HepG2 (cell line): ENCODE measurements around the gene WHAMM. TPM values are rescaled to one million over a fixed set of nuclear protein-coding genes. Genes with fewer than 3 reads are reported as not detected.

Source experiments
- ATAC-seq: fragments of 200-7000 bp; cut with Tn5 transposase; 3 replicates; pipeline ENCODE4 v1.9.1; 2020; ENCODE audit warnings: mild to moderate bottlenecking, moderate library complexity
- BruUV-seq: library from RNA; stranded (reverse); fragments of 400-500 nt; replicated peaks from 2 replicates; lab custom pipeline; 2021; lab: Mats Ljungman, UMichigan
- CTCF ChIA-PET: fragments of 300-600 bp; formaldehyde crosslinking; extraction: SDS; loops from one replicate; lab custom pipeline; 2021; ENCODE audit warnings: low total read pairs, inconsistent platforms, low intra/inter-chr PET ratio; lab: Yijun Ruan, JAX
- POLR2A ChIA-PET: fragments of 350-600 bp; sonication (Branson Sonifier 250); formaldehyde crosslinking; loops from one replicate; lab custom pipeline; 2020; ENCODE audit warnings: antibody characterized with exemption, inconsistent platforms; lab: Yijun Ruan, JAX
- DNase-seq: peaks from one replicate; pipeline ENCODE4 v3.0.0-alpha.2; 2015; ENCODE audit warnings: low spot score
- FAIRE-seq: peaks from 3 replicates; lab custom pipeline; 2011; peaks lifted over from hg19 to GRCh38; lab: Jason Lieb, UNC
- H2AFZ ChIP-seq: one replicate; pipeline ENCODE4 v1.6.1; 2011; ENCODE audit warnings: low read length, inconsistent platforms
- H3K27ac ChIP-seq: fragments of 300-600 bp; 3 replicates; pipeline ENCODE4 v1.8.0; 2011; ENCODE audit warnings: mixed run types, mild to moderate bottlenecking, mixed read lengths, low read length, inconsistent platforms; ENCODE audit not compliant: insufficient read depth; ENCODE audit errors: extremely low read length
- H3K27me3 ChIP-seq, 2 experiments: fragments of 200-600 bp in 1 of 2; 2 replicates in 1 of 2; 3 replicates in 1 of 2; pipeline versions ENCODE4 v1.6.0 to v1.8.0; 2011; ENCODE audit warnings: low read length in 2 of 2, mild to moderate bottlenecking in 2 of 2, moderate library complexity in 2 of 2, inconsistent platforms in 1 of 2; ENCODE audit not compliant: insufficient read depth in 2 of 2, control insufficient read depth in 1 of 2
- H3K36me3 ChIP-seq, 2 experiments: fragments of 200-600 bp in 1 of 2; replicated peaks in 1 of 2; 2 replicates in 1 of 2; 3 replicates in 1 of 2; pipeline versions ENCODE4 v1.5.1 to v1.8.0; 2011; ENCODE audit warnings: low read length in 2 of 2, inconsistent platforms in 1 of 2; ENCODE audit not compliant: insufficient read depth in 2 of 2, control insufficient read depth in 1 of 2
- H3K4me1 ChIP-seq: 2 replicates; pipeline ENCODE4 v1.5.1; 2012; ENCODE audit warnings: low read length, inconsistent platforms; ENCODE audit not compliant: insufficient read depth
- H3K4me2 ChIP-seq: 2 replicates; pipeline ENCODE4 v1.6.0; 2011; ENCODE audit warnings: low read depth, low read length, inconsistent platforms
- H3K4me3 ChIP-seq, 3 experiments: fragments of 200-600 bp in 1 of 3; sonication (generic), shearing (Covaris generic) in 1 of 3; replicated peaks in 1 of 3; 2 replicates each; pipeline ENCODE4 v1.5.1; 2011 to 2016; ENCODE audit warnings: low read length in 3 of 3, inconsistent platforms in 2 of 3, low read depth in 2 of 3, mild to moderate bottlenecking in 2 of 3, control low read depth in 1 of 3, mixed read lengths in 1 of 3; ENCODE audit not compliant: insufficient read depth in 1 of 3
- H3K79me2 ChIP-seq: one replicate; pipeline ENCODE4 v1.6.1; 2011; ENCODE audit warnings: low read length, inconsistent platforms; ENCODE audit not compliant: insufficient read depth
- H3K9ac ChIP-seq: 2 replicates; pipeline ENCODE4 v1.6.0; 2011; ENCODE audit warnings: mild to moderate bottlenecking, low read depth, low read length, inconsistent platforms; ENCODE audit not compliant: insufficient read depth
- H3K9me3 ChIP-seq: 2 replicates; pipeline ENCODE4 v1.5.1; 2012; ENCODE audit warnings: mild to moderate bottlenecking, low read length
- H4K20me1 ChIP-seq: 2 replicates; pipeline ENCODE4 v1.6.0; 2011; ENCODE audit warnings: inconsistent platforms, mild to moderate bottlenecking, low read length, moderate library complexity; ENCODE audit not compliant: insufficient read depth
- FOXP4 ChIP-seq: sonication (generic); formaldehyde crosslinking; IDR thresholded peaks from 2 replicates; pipeline ENCODE4 v1.4.0; 2020; ENCODE audit warnings: missing genetic modification reagents
- PAF1 ChIP-seq: IDR thresholded peaks from 2 replicates; pipeline ENCODE4 v1.6.1; 2016; ENCODE audit warnings: missing genetic modification reagents, missing compliant biosample characterization
- REST ChIP-seq, 2 experiments: IDR thresholded peaks; 2 replicates each; pipeline ENCODE4 v1.6.1; 2011 to 2012; ENCODE audit warnings: low read length in 2 of 2, borderline replicate concordance in 1 of 2, low read depth in 1 of 2, mild to moderate bottlenecking in 1 of 2, moderate library complexity in 1 of 2
- RORA ChIP-seq: sonication (generic); formaldehyde crosslinking; IDR thresholded peaks from 2 replicates; pipeline ENCODE4 v1.5.0; 2020; ENCODE audit warnings: mild to moderate bottlenecking, missing genetic modification reagents, moderate library complexity
- SNAPC4 ChIP-seq: sonication (generic); formaldehyde crosslinking; IDR thresholded peaks from 2 replicates; pipeline ENCODE4 v1.4.0; 2020; ENCODE audit warnings: mild to moderate bottlenecking, missing genetic modification reagents
- SPEN ChIP-seq: sonication (generic); formaldehyde crosslinking; IDR thresholded peaks from 2 replicates; pipeline ENCODE4 v1.5.1; 2020; ENCODE audit warnings: low read depth, mild to moderate bottlenecking, missing genetic modification reagents
- SRSF1 ChIP-seq: fragments of 200-400 bp; formaldehyde crosslinking; optimal IDR thresholded peaks from 2 replicates; pipeline ENCODE3; 2017; ENCODE audit warnings: mild to moderate bottlenecking, low read depth, low read length, moderate library complexity
- TEAD2 ChIP-seq: sonication (generic); formaldehyde crosslinking; IDR thresholded peaks from 2 replicates; pipeline ENCODE4 v1.9.0; 2021; ENCODE audit warnings: missing genetic modification reagents
- TOPORS ChIP-seq: sonication (generic); formaldehyde crosslinking; IDR thresholded peaks from 2 replicates; pipeline ENCODE4 v1.8.0; 2023; ENCODE audit warnings: mild to moderate bottlenecking, missing genetic modification reagents
- ZFAT ChIP-seq: sonication (generic); formaldehyde crosslinking; conservative IDR thresholded peaks from 2 replicates; pipeline ENCODE4 v1.8.1; 2023; ENCODE audit warnings: missing genetic modification reagents, inconsistent platforms
- ZNF441 ChIP-seq: sonication (generic); formaldehyde crosslinking; IDR thresholded peaks from 2 replicates; pipeline ENCODE4 v1.7.0; 2021; ENCODE audit warnings: missing genetic modification reagents, borderline replicate concordance
- ZNF772 ChIP-seq: sonication (generic); formaldehyde crosslinking; IDR thresholded peaks from 2 replicates; pipeline ENCODE4 v1.5.0; 2020; ENCODE audit warnings: mild to moderate bottlenecking, missing genetic modification reagents
- WGBS: methylation state at CpG from one replicate; pipeline ENCODE4 v1.1.6; 2017; ENCODE audit warnings: low lambda C conversion rate; 5-methylcytosine and 5-hydroxymethylcytosine counted together
- in situ Hi-C: cut with HindIII; loops from 2 replicates; pipeline ENCODE4 v1.10.0; 2017; ENCODE audit warnings: low pct_unique_long_range_greater_than_20kb; ENCODE audit not compliant: extremely low pct_ligation_motif_present
- intact Hi-C: fragments of 100-400 bp; cut with micrococcal nuclease; formaldehyde crosslinking; loops from one replicate; pipeline ENCODE4 v1.10.0; 2022; ENCODE audit not compliant: unreplicated experiment
- polyA plus RNA-seq, 8 experiments: library from polyadenylated mRNA; depleted of rRNA in 3 of 8; stranded (reverse) in 7 of 8; unstranded in 1 of 8; fragments of >200 nt; fragmentation: Illumina TruSeq in 4 of 8; extraction: Trizol in 4 of 8; gene quantifications; 2 replicates each; pipeline versions ENCODE4 v1.2.1 to v1.2.3, GENCODE V29; 2011 to 2016; ENCODE audit warnings: low read depth in 4 of 8, missing spikeins in 1 of 8, mixed read lengths in 1 of 8; ENCODE audit not compliant: insufficient read depth in 1 of 8
- total RNA-seq, 5 experiments: library from RNA; depleted of rRNA; stranded (reverse); fragments of >200 nt; fragmentation: Illumina TruSeq; extraction: Trizol; gene quantifications; 2 replicates each; pipeline ENCODE4 v1.2.3, GENCODE V29; 2016; ENCODE audit warnings: low read depth in 1 of 5

WHAMM gene
- total and polyA plus RNA-seq, 2 of the 13 experiments (the other 11 are each of a cell fraction or from before 2014, with no cell fraction given) = 2.9 to 3.0 TPM

GRCh38 chr15:82851981-82852511, 42.6 kb downstream of the WHAMM start:
- ATAC-seq (no peak), DNase-seq (no peak), FAIRE-seq (no peak)
- POLR2A ChIA-PET = interaction anchor here (1.0 kb wide), 1 partner anchor 134 kb away, joined by 3 read pairs; the partner anchor contains the start of gene RAMAC
- intact Hi-C loops (no loop called here), in situ Hi-C loops (loop anchor here (10.0 kb wide), 1 partner anchor 133 kb away; the partner anchor contains the start of gene RAMAC)
- CTCF ChIA-PET = no interaction called here
- H3K79me2 ChIP-seq = no peaks in the 10 kb centered on the region
- no peak overlapping the region for H3K4me3 ChIP-seq
- WGBS = 75% methylated on average over 9 of the region's 9 CpGs
- H3K9ac ChIP-seq = no peak overlapping the region
- no peak overlapping the region for H3K4me2 ChIP-seq
- H3K36me3 ChIP-seq = no peaks in the 10 kb centered on the region
- peaks cover 37% of the 10 kb centered on the region for H3K4me1 ChIP-seq
- no peaks in the 10 kb centered on the region for H3K9me3 ChIP-seq
- H4K20me1 ChIP-seq = no peaks in the 10 kb centered on the region
- no peak overlapping the region for H3K27ac ChIP-seq
- H3K27me3 ChIP-seq = no peaks in the 10 kb centered on the region; a peak in 1 of 5 replicates
- no peak overlapping the region for H2AFZ ChIP-seq
- BruUV-seq = no TSS peak
- no peak for TF ChIP-seq SNAPC4 (CRISPR knock-in tag)
- no peak for TF ChIP-seq REST (IDR thresholded peaks at IDR 0.05; ENCODE audit: borderline replicate concordance in 1 of 2, low read depth in 1 of 2, low read length in 2 of 2)
- TF ChIP-seq RORA (CRISPR knock-in tag) = no peak
- no peak for TF ChIP-seq SRSF1
- TF ChIP-seq ZNF772 (CRISPR knock-in tag) = no peak
- TF ChIP-seq ZFAT = no peak
- no peak for TF ChIP-seq SPEN (CRISPR knock-in tag)
- no peak for TF ChIP-seq FOXP4 (CRISPR knock-in tag)
- no peak for TF ChIP-seq TOPORS (CRISPR knock-in tag)
- TF ChIP-seq ZNF441 = no peak
- TF ChIP-seq TEAD2 (CRISPR knock-in tag) = no peak
- no peak for TF ChIP-seq PAF1 (CRISPR knock-in tag)
